GM18519 (cell line): ENCODE data around the gene KRT23.

Experiments used
- ATAC-seq: cut with Tn5 transposase; IDR thresholded peaks from one replicate; pipeline ENCODE4 v1.9.1; 2021; ENCODE audit warnings: mild to moderate bottlenecking, moderate library complexity; ENCODE audit not compliant: unreplicated experiment, low FRiP score

Gene KRT23

DNA sequence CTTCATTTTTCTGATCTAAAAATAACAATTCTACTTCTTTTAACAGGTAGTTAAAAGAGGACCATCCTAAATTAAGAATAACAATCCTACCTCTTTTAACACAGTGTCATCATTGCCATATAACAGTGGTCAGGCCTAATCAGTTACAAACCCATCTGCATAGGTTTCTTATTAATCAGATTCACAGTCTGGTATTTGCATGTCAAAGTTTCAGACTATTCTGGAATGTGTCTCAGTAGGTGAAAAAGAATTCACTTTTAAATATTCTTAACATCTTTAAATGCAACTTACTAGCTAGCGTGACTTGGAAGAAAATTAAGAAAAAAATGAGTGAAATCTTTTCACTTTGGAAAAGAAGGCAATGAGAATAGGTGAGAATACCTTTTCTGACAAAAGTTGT, 63.6 kb downstream of the KRT23 start:
- ATAC-seq: no peak

DNA sequence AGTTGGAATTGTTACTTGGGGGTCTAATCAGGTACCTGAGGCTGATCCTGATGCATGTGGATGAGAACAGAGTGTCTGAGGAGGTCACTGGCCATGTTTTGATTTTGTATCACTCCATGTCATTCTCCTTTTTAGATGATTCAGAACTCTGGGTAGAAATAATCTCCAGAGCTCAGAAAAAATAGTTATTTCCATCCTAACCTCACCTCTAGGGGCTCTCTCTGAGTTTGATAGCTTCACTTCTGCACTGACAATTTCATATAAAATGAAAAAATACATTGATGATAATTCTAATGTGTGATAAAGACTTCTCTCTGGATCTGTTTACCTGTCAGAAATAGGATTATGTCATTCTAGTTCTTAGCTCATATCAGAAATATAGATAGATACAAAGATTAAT, 64.2 kb downstream of the KRT23 start:
- no peak for ATAC-seq
